HEK293 (cell line): ENCODE measurements around the gene PYCR2.

Experiments used
- CTCF ChIA-PET: fragments of 350-600 bp; formaldehyde crosslinking; extraction: SDS; loops from one replicate; lab custom pipeline; 2021; ENCODE audit warnings: antibody characterized with exemption; lab: Yijun Ruan, JAX
- POLR2A ChIA-PET: fragments of 300-600 bp; formaldehyde crosslinking; extraction: SDS; loops from one replicate; lab custom pipeline; 2020; ENCODE audit warnings: antibody characterized with exemption, inconsistent platforms; lab: Yijun Ruan, JAX
- H3K27ac ChIP-seq: fragments of 200-500 bp; sonication (Bioruptor generic); 2 replicates; pipeline ENCODE4 v1.5.1; 2014; ENCODE audit warnings: low read depth, low read length, control low read depth, inconsistent platforms; ENCODE audit errors: extremely low read depth
- H3K36me3 ChIP-seq, 2 experiments: fragments of 200-500 bp in 1 of 2; sonication (Bioruptor generic) in 1 of 2; 1 replicate in 1 of 2; 2 replicates in 1 of 2; pipeline ENCODE4 v1.5.1; 2014 to 2017; ENCODE audit warnings: inconsistent platforms in 2 of 2, low read length in 2 of 2; ENCODE audit not compliant: control insufficient read depth in 2 of 2, insufficient read depth in 1 of 2
- H3K4me1 ChIP-seq: fragments of 200-500 bp; sonication (Bioruptor generic); 2 replicates; pipeline ENCODE4 v1.5.1; 2014; ENCODE audit warnings: mild to moderate bottlenecking, low read length, inconsistent platforms; ENCODE audit not compliant: control insufficient read depth, insufficient read depth
- H3K4me3 ChIP-seq: 2 replicates; pipeline ENCODE4 v1.5.1; 2011; ENCODE audit warnings: low read depth, mild to moderate bottlenecking, control low read depth, low read length, moderate library complexity
- H3K9me3 ChIP-seq: fragments of 200-500 bp; sonication (Bioruptor generic); 2 replicates; pipeline ENCODE4 v1.5.1; 2014; ENCODE audit warnings: low read depth, low read length, inconsistent platforms; ENCODE audit not compliant: control insufficient read depth, insufficient read depth
- CTCF ChIP-seq: fragments of 450-650 bp; formaldehyde crosslinking; IDR thresholded peaks from 2 replicates; pipeline ENCODE4 v1.5.1; 2016; ENCODE audit warnings: missing biosample characterization, missing genetic modification characterization
- GLIS2 ChIP-seq: fragments of 450-650 bp; formaldehyde crosslinking; IDR thresholded peaks from 2 replicates; pipeline ENCODE4 v1.5.1; 2016; ENCODE audit warnings: missing biosample characterization, missing genetic modification characterization
- KLF16 ChIP-seq: fragments of 450-650 bp; formaldehyde crosslinking; IDR thresholded peaks from 2 replicates; pipeline ENCODE4 v1.5.1; 2017; ENCODE audit warnings: missing biosample characterization, missing genetic modification characterization
- KLF7 ChIP-seq: fragments of 450-650 bp; formaldehyde crosslinking; IDR thresholded peaks from 2 replicates; pipeline ENCODE4 v1.5.1; 2016; ENCODE audit warnings: missing biosample characterization, missing genetic modification characterization, borderline replicate concordance
- RBAK ChIP-seq: fragments of 450-650 bp; formaldehyde crosslinking; IDR thresholded peaks from 2 replicates; pipeline ENCODE4 v1.5.1; 2016; ENCODE audit warnings: missing biosample characterization, missing genetic modification characterization
- SP2 ChIP-seq: fragments of 450-650 bp; formaldehyde crosslinking; IDR thresholded peaks from 2 replicates; pipeline ENCODE4 v1.5.1; 2016; ENCODE audit warnings: missing biosample characterization, missing genetic modification characterization
- ZBTB10 ChIP-seq: fragments of 450-650 bp; formaldehyde crosslinking; IDR thresholded peaks from 2 replicates; pipeline ENCODE4 v1.5.1; 2016; ENCODE audit warnings: missing biosample characterization, missing genetic modification characterization
- ZFP3 ChIP-seq: fragments of 450-650 bp; formaldehyde crosslinking; IDR thresholded peaks from 2 replicates; pipeline ENCODE4 v1.5.1; 2016; ENCODE audit warnings: low read depth, missing biosample characterization, missing genetic modification characterization
- ZIC2 ChIP-seq: fragments of 450-650 bp; formaldehyde crosslinking; IDR thresholded peaks from 2 replicates; pipeline ENCODE4 v1.5.1; 2016; ENCODE audit warnings: missing biosample characterization, missing genetic modification characterization
- ZNF146 ChIP-seq: fragments of 450-650 bp; formaldehyde crosslinking; IDR thresholded peaks from 2 replicates; pipeline ENCODE4 v1.5.1; 2016; ENCODE audit warnings: missing biosample characterization, missing genetic modification characterization
- ZNF157 ChIP-seq: fragments of 450-650 bp; formaldehyde crosslinking; IDR thresholded peaks from 2 replicates; pipeline ENCODE4 v1.5.1; 2016; ENCODE audit warnings: missing biosample characterization, missing genetic modification characterization
- ZNF416 ChIP-seq: fragments of 450-650 bp; formaldehyde crosslinking; IDR thresholded peaks from 2 replicates; pipeline ENCODE4 v1.5.1; 2016; ENCODE audit warnings: missing biosample characterization, missing genetic modification characterization
- ZNF433 ChIP-seq: fragments of 450-650 bp; formaldehyde crosslinking; IDR thresholded peaks from 2 replicates; pipeline ENCODE4 v1.5.1; 2016; ENCODE audit warnings: missing biosample characterization, missing genetic modification characterization, low read depth
- ZNF549 ChIP-seq: fragments of 450-650 bp; IDR thresholded peaks from 2 replicates; pipeline ENCODE4 v1.5.1; 2018; ENCODE audit warnings: missing biosample characterization, missing genetic modification characterization, mild to moderate bottlenecking, inconsistent platforms, moderate library complexity
- ZNF555 ChIP-seq: fragments of 450-650 bp; formaldehyde crosslinking; conservative IDR thresholded peaks from 2 replicates; pipeline ENCODE4 v1.5.1; 2017; ENCODE audit warnings: missing biosample characterization, mild to moderate bottlenecking, missing genetic modification characterization, inconsistent platforms
- ZNF558 ChIP-seq: fragments of 450-650 bp; formaldehyde crosslinking; IDR thresholded peaks from 2 replicates; pipeline ENCODE4 v1.5.1; 2016; ENCODE audit warnings: missing biosample characterization, missing genetic modification characterization
- ZNF596 ChIP-seq: fragments of 450-650 bp; IDR thresholded peaks from 2 replicates; pipeline ENCODE4 v1.5.0; 2018; ENCODE audit warnings: missing biosample characterization, mild to moderate bottlenecking, missing genetic modification characterization, moderate library complexity
- ZNF664 ChIP-seq: fragments of 450-650 bp; formaldehyde crosslinking; IDR thresholded peaks from 2 replicates; pipeline ENCODE4 v1.5.1; 2016; ENCODE audit warnings: missing biosample characterization, missing genetic modification characterization
- ZNF777 ChIP-seq: fragments of 450-650 bp; formaldehyde crosslinking; IDR thresholded peaks from 2 replicates; pipeline ENCODE4 v1.5.1; 2017; ENCODE audit warnings: missing biosample characterization, missing genetic modification characterization, borderline replicate concordance
- TF ChIP-seq, protein P1 (sequence below): fragments of 450-650 bp; formaldehyde crosslinking; IDR thresholded peaks from 2 replicates; pipeline ENCODE4 v1.5.1; 2016; ENCODE audit warnings: missing biosample characterization, missing genetic modification characterization
- TF ChIP-seq, protein P2 (sequence below): fragments of 450-650 bp; formaldehyde crosslinking; IDR thresholded peaks from 2 replicates; pipeline ENCODE4 v1.5.1; 2016; ENCODE audit warnings: missing biosample characterization, missing genetic modification characterization
- TF ChIP-seq, protein P3 (sequence below): sonication (generic); formaldehyde crosslinking; IDR thresholded peaks from 2 replicates; pipeline ENCODE4 v1.8.1; 2022; ENCODE audit warnings: mild to moderate bottlenecking, moderate library complexity, missing genetic modification reagents

PYCR2 gene

GRCh38 chr1:225885336-225885735, 38.7 kb downstream of the PYCR2 start (continued):
- TF ChIP-seq, protein P1, sequence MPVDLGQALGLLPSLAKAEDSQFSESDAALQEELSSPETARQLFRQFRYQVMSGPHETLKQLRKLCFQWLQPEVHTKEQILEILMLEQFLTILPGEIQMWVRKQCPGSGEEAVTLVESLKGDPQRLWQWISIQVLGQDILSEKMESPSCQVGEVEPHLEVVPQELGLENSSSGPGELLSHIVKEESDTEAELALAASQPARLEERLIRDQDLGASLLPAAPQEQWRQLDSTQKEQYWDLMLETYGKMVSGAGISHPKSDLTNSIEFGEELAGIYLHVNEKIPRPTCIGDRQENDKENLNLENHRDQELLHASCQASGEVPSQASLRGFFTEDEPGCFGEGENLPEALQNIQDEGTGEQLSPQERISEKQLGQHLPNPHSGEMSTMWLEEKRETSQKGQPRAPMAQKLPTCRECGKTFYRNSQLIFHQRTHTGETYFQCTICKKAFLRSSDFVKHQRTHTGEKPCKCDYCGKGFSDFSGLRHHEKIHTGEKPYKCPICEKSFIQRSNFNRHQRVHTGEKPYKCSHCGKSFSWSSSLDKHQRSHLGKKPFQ (tag by site-specific recombination): no peak
- TF ChIP-seq SP2 (tag by site-specific recombination) (no peak), ZIC2 (no peak), ZNF157 (tag by site-specific recombination) (no peak), GLIS2 (tag by site-specific recombination) (no peak), RBAK (tag by site-specific recombination) (no peak)

GRCh38 chr1:225883616-225884265, 40.3 kb downstream of the PYCR2 start:
- TF ChIP-seq CTCF (tag by site-specific recombination) (peak; percentile 41; the same call in 1 of the 2 replicates), ZNF146 (tag by site-specific recombination) (no peak), ZNF664 (tag by site-specific recombination) (no peak)
- TF ChIP-seq, protein P2, sequence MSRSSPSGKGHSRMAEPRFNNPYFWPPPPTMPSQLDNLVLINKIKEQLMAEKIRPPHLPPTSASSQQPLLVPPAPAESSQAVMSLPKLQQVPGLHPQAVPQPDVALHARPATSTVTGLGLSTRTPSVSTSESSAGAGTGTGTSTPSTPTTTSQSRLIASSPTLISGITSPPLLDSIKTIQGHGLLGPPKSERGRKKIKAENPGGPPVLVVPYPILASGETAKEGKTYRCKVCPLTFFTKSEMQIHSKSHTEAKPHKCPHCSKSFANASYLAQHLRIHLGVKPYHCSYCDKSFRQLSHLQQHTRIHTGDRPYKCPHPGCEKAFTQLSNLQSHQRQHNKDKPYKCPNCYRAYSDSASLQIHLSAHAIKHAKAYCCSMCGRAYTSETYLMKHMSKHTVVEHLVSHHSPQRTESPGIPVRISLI: peak; percentile 96
- TF ChIP-seq, protein P3, sequence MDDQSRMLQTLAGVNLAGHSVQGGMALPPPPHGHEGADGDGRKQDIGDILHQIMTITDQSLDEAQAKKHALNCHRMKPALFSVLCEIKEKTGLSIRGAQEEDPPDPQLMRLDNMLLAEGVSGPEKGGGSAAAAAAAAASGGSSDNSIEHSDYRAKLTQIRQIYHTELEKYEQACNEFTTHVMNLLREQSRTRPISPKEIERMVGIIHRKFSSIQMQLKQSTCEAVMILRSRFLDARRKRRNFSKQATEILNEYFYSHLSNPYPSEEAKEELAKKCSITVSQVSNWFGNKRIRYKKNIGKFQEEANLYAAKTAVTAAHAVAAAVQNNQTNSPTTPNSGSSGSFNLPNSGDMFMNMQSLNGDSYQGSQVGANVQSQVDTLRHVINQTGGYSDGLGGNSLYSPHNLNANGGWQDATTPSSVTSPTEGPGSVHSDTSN (CRISPR knock-in tag): no peak
- H3K9me3 ChIP-seq: no peaks in the 10 kb centered on the region
- POLR2A ChIA-PET: interaction anchor here (0.6 to 3.6 kb wide), 14 partner anchors 10 to 179 kb away, joined by 3 to 31 read pairs (median 7); partner anchors contain the start of genes H3-3A, PYCR2 and SRP9
- no peaks in the 10 kb centered on the region; the same call in 1 of the 2 replicates for H3K4me1 ChIP-seq
- peaks cover 0 to 2% of the 10 kb centered on the region in 2 experiments; a peak in 1 of 3 replicates for H3K36me3 ChIP-seq
- no peak overlapping the region for H3K4me3 ChIP-seq
- no peak overlapping the region for H3K27ac ChIP-seq
- CTCF ChIA-PET: interaction anchor here (0.6 to 2.2 kb wide), 9 partner anchors 17 to 409 kb away, joined by 3 to 13 read pairs (median 5); no protein-coding TSS in a partner anchor

DNA sequence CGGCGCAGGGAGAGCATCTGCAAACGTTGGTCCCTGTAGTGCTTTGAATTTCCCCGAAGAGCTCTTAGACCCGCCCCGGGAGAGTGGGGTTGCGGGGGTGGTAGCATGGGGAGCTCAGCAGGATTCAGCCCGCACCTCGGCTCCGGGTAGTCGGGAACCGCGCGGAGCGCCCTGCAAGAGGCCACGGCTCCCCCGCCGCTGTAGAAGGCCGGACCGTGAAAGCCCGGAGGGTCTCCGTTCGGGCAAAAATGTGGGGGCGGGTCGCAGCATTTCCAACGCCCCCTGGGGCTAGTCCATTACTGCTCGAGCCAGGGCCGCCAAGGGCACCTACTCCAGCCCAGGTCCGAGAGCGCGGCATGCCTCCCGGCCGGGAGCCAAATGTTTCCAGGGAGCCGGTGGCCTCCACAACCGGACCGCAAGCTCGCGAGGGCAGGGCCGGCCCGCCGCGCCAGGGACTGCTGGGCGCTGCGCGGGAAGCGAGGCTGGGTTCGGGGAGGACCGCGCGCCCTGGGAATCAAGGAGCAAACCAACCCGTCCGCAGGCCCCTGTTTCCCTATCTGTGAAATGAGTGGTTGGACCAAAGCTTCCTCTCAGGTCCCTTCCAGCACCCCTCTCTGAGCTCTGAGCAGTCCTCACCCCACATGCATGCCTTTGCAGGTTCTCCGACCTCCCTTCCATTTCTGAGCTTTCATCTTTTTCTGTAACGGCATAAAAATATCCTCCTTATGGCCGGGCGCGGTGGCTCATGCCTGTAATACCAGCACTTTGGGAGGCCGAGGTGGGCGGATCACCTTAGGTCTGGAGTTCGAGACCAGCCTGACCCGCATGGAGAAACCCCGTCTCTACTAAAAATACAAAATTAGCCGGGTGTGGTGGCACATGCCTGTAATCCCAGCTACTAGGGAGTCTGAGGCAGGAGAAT, 41.1 kb downstream of the PYCR2 start:
- Histone ChIP-seq H3K27ac (peak overlapping the region; percentile 76), H3K4me1 (no peaks in the 10 kb centered on the region; the same call in 1 of the 2 replicates)
- CTCF ChIA-PET: interaction anchor here (0.6 to 2.4 kb wide), 22 partner anchors 11 to 408 kb away, joined by 3 to 13 read pairs (median 4); no protein-coding TSS in a partner anchor
- no peak for TF ChIP-seq ZNF555 (tag by site-specific recombination)
- TF ChIP-seq ZNF549 (tag by site-specific recombination): no peak
- TF ChIP-seq KLF16 (tag by site-specific recombination): peak; percentile 53; the same call in 1 of the 2 replicates
- TF ChIP-seq KLF7 (tag by site-specific recombination): no peak
- TF ChIP-seq ZFP3: no peak
- TF ChIP-seq ZBTB10 (tag by site-specific recombination): peak; percentile 60; the same call in 1 of the 2 replicates
- no peak for TF ChIP-seq ZNF416 (tag by site-specific recombination)
- TF ChIP-seq ZNF433 (tag by site-specific recombination): 0 out of 2 replicates have a peak, but pooled peaks have one; percentile 3
- no peak for TF ChIP-seq ZNF596 (tag by site-specific recombination)
- TF ChIP-seq ZNF157 (tag by site-specific recombination): no peak
- TF ChIP-seq ZNF558 (tag by site-specific recombination): no peak
- no peak for TF ChIP-seq ZNF777 (tag by site-specific recombination)

More for the DNA sequence above, 41.1 kb downstream of the PYCR2 start:
- Histone ChIP-seq H3K36me3 (peaks cover 0 to 4% of the 10 kb centered on the region in 2 experiments; a peak in 1 of 3 replicates), H3K9me3 (no peaks in the 10 kb centered on the region), H3K4me3 (peak overlapping the region; percentile 86)
- POLR2A ChIA-PET: interaction anchor here (0.6 to 3.6 kb wide), 27 partner anchors 9 to 230 kb away, joined by 3 to 31 read pairs (median 7); partner anchors contain the start of genes ENAH, EPHX1, H3-3A and PYCR2
